IPS-18c (cell line): ENCODE results near the gene YBX3.

ENCODE experiments used
- H3K4me3 ChIP-seq: 2 replicates; pipeline ENCODE4 v1.7.0; 2013; ENCODE audit warnings: low read depth, mild to moderate bottlenecking, low read length, moderate library complexity; ENCODE audit not compliant: insufficient read depth
- H3K9me3 ChIP-seq: one replicate; pipeline ENCODE4 v1.6.1; 2013; ENCODE audit warnings: mild to moderate bottlenecking, low read length, moderate library complexity; ENCODE audit not compliant: control insufficient read depth, insufficient read depth

YBX3 gene

GRCh38 chr12:10730559-10730958 lies 7.4 kb upstream of the YBX3 start:
- H3K9me3 ChIP-seq, result no peaks in the 10 kb centered on the region
- H3K4me3 ChIP-seq, result no peak overlapping the region

GRCh38 chr12:10728091-10728490 lies 5.0 kb upstream of the YBX3 start:
- no peak overlapping the region for H3K4me3 ChIP-seq
- no peaks in the 10 kb centered on the region for H3K9me3 ChIP-seq

- Histone ChIP-seq H3K4me3 (no peak overlapping the region), H3K9me3 (no peaks in the 10 kb centered on the region)
These were observed 3.8 kb upstream of the YBX3 start for GRCh38 chr12:10726945-10727344.

GRCh38 chr12:10725003-10725402 lies 1.9 kb upstream of the YBX3 start:
- no peaks in the 10 kb centered on the region for H3K9me3 ChIP-seq

GRCh38 chr12:10722502-10722904 lies 620 bp downstream of the YBX3 start:
- Histone ChIP-seq H3K9me3 (no peaks in the 10 kb centered on the region), H3K4me3 (peak overlapping the region; percentile 90)

More at GRCh38 chr12:10725003-10725402, 1.9 kb upstream of the YBX3 start:
- H3K4me3 ChIP-seq, result no peak overlapping the region

GRCh38 chr12:10721651-10722501 lies 1.2 kb downstream of the YBX3 start:
- Histone ChIP-seq H3K9me3 (no peaks in the 10 kb centered on the region), H3K4me3 (peak overlapping the region; percentile 90)

GRCh38 chr12:10720974-10721650 lies 2.0 kb downstream of the YBX3 start:
- Histone ChIP-seq H3K4me3 (peak overlapping the region; percentile 90), H3K9me3 (no peaks in the 10 kb centered on the region)

GRCh38 chr12:10719482-10719881 lies 3.6 kb downstream of the YBX3 start:
- no peak overlapping the region for H3K4me3 ChIP-seq

GRCh38 chr12:10718279-10718821 lies 4.8 kb downstream of the YBX3 start:
- Histone ChIP-seq H3K9me3 (no peaks in the 10 kb centered on the region), H3K4me3 (no peak overlapping the region; the same call in 1 of the 2 replicates)

More at GRCh38 chr12:10719482-10719881, 3.6 kb downstream of the YBX3 start:
- H3K9me3 ChIP-seq, result no peaks in the 10 kb centered on the region

- no peaks in the 10 kb centered on the region for H3K9me3 ChIP-seq
- no peak overlapping the region for H3K4me3 ChIP-seq
These were observed 5.7 kb downstream of the YBX3 start for GRCh38 chr12:10717410-10717809.

- Histone ChIP-seq H3K4me3 (no peak overlapping the region), H3K9me3 (no peaks in the 10 kb centered on the region)
These were observed 6.3 kb downstream of the YBX3 start for GRCh38 chr12:10716704-10717315.

- H3K4me3 ChIP-seq, result no peak overlapping the region
These were observed 6.8 kb downstream of the YBX3 start for GRCh38 chr12:10716277-10716676.

GRCh38 chr12:10715491-10715890 lies 7.6 kb downstream of the YBX3 start:
- Histone ChIP-seq H3K9me3 (no peaks in the 10 kb centered on the region), H3K4me3 (no peak overlapping the region)

More at GRCh38 chr12:10716277-10716676, 6.8 kb downstream of the YBX3 start:
- H3K9me3 ChIP-seq, result no peaks in the 10 kb centered on the region

GRCh38 chr12:10709808-10710207 lies 13.3 kb downstream of the YBX3 start:
- Histone ChIP-seq H3K4me3 (no peak overlapping the region), H3K9me3 (no peaks in the 10 kb centered on the region)

GRCh38 chr12:10708862-10709261 lies 14.3 kb downstream of the YBX3 start:
- Histone ChIP-seq H3K9me3 (no peaks in the 10 kb centered on the region), H3K4me3 (no peak overlapping the region)

GRCh38 chr12:10705655-10706054 lies 17.5 kb downstream of the YBX3 start:
- Histone ChIP-seq H3K9me3 (no peaks in the 10 kb centered on the region), H3K4me3 (no peak overlapping the region)

- Histone ChIP-seq H3K9me3 (no peaks in the 10 kb centered on the region), H3K4me3 (no peak overlapping the region)
These were observed 21.3 kb downstream of the YBX3 start for GRCh38 chr12:10701843-10702242.
